Mammary epithelial cell (primary cell): ENCODE results near the gene PLEKHA5.

Experiments used
- EZH2 ChIP-seq: IDR thresholded peaks from 2 replicates; pipeline ENCODE4 v1.6.1; 2012; ENCODE audit warnings: low read length, inconsistent platforms, borderline replicate concordance
- TF ChIP-seq, protein P1 (sequence below), 2 donors: IDR thresholded peaks in 1 of 2; conservative IDR thresholded peaks in 1 of 2; 2 replicates each; pipeline ENCODE4 v1.5.1; 2011 to 2012; ENCODE audit warnings: inconsistent platforms in 2 of 2, low read length in 2 of 2, mild to moderate bottlenecking in 2 of 2, control low read depth in 1 of 2, low read depth in 1 of 2; ENCODE audit not compliant: insufficient read depth in 1 of 2; ENCODE audit errors: extremely low read depth in 1 of 2

DNA sequence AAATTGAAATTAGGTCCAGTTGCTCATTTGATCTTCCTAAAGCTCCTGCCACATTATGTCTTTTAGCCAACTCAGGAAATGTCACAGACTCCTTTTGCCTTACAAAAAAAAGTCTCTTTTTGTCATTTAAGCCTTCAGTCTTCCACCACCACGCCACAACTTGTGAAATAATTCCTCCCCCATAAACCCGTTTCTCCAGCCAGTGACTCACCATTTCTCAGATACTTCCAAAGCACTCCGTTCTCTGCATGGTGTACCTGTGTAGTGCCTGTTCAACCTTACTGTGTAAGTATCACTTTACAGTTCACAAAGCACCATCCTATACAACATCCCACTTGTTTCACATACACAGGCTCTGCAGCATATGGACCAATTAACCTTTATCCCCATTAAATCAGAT lies 170.2 kb downstream of the PLEKHA5 start:
- TF ChIP-seq, protein P1, sequence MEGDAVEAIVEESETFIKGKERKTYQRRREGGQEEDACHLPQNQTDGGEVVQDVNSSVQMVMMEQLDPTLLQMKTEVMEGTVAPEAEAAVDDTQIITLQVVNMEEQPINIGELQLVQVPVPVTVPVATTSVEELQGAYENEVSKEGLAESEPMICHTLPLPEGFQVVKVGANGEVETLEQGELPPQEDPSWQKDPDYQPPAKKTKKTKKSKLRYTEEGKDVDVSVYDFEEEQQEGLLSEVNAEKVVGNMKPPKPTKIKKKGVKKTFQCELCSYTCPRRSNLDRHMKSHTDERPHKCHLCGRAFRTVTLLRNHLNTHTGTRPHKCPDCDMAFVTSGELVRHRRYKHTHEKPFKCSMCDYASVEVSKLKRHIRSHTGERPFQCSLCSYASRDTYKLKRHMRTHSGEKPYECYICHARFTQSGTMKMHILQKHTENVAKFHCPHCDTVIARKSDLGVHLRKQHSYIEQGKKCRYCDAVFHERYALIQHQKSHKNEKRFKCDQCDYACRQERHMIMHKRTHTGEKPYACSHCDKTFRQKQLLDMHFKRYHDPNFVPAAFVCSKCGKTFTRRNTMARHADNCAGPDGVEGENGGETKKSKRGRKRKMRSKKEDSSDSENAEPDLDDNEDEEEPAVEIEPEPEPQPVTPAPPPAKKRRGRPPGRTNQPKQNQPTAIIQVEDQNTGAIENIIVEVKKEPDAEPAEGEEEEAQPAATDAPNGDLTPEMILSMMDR (conservative IDR thresholded peaks at IDR 0.05 in 1 of 2, IDR thresholded peaks at IDR 0.05 in 1 of 2; ENCODE audit: extremely low read depth in 1 of 2, insufficient read depth in 1 of 2, low read depth in 1 of 2, low read length in 2 of 2): no peak
- TF ChIP-seq EZH2: no peak
